Measurements from ENCODE around the gene PLCB3. TPM values are rescaled to one million over a fixed set of nuclear protein-coding genes. Genes with fewer than 3 reads are reported as not detected.

The PLCB3 gene
- total RNA-seq, 2 donors = 20.0 to 28.0 TPM

DNA sequence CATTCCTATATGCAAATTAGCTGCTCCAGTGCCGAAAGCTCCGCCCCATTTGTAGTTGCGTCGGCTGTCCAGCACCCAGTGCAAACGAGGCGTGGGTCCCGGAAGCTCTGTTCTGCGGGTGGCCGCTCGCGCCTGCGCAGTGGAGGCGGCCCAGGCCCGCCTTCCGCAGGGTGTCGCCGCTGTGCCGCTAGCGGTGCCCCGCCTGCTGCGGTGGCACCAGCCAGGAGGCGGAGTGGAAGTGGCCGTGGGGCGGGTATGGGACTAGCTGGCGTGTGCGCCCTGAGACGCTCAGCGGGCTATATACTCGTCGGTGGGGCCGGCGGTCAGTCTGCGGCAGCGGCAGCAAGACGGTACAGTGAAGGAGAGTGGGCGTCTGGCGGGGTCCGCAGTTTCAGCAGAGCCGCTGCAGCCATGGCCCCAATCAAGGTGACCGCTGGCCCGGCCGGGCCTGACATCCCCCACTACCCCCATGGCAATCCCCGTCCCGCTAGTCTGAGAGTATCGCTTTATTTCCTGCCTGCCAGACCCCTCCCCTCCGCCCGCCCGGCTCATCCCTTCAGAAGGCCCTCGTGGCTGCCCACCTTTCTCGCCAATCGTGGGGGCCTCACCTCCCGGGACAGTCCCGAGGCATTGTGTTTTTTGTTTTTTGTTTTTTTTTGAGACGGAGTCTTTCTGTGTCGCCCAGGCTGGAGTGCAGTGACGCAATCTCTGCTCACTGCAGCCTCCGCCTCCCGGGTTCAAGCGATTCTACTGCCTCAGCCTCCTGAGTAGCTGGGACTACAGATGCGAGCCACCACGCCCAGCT, 66.8 kb downstream of the PLCB3 start, which contains the start of gene PRDX5:
Gene PRDX5 (plus strand): TSS at position 161 of the 805 bp plus-strand sequence. CDS start 95 bp downstream, at position 256.

Small RNAs within 50 kb of the gene (small RNA-seq; reads per million reads assigned to genes)
- 0 reads per million in 2 donors for gene RF00019

Other genes starting within 250 kb of the PLCB3 start
- gene FLRT1, start 215.6 kb upstream of the PLCB3 start, total RNA-seq = not detected
- gene MACROD1, start 85.4 kb upstream of the PLCB3 start, total RNA-seq = 10 to 100 TPM; 20.0 to 23.3 TPM
- 100 to 1,000 TPM; 176 to 357 TPM for gene STIP1, start 65.4 kb upstream of the PLCB3 start, total RNA-seq
- gene FERMT3, start 44.8 kb upstream of the PLCB3 start, total RNA-seq = 10 to 100 TPM; 31.6 to 41.3 TPM
- gene TRPT1, start 25.3 kb upstream of the PLCB3 start, total RNA-seq = 10 to 100 TPM; 21.0 to 33.0 TPM
- 10 to 100 TPM; 64.0 to 75.3 TPM for gene NUDT22, start 25.3 kb upstream of the PLCB3 start, total RNA-seq
- 10 to 100 TPM in 1 of 2 donors, 1 to 10 TPM in 1; 4.3 to 11.4 TPM for gene DNAJC4, start 21.0 kb upstream of the PLCB3 start, total RNA-seq
- gene VEGFB, start 16.9 kb upstream of the PLCB3 start, total RNA-seq = 10 to 100 TPM; 42.6 to 57.1 TPM
- 10 to 100 TPM; 28.2 to 57.3 TPM for gene FKBP2, start 10.4 kb upstream of the PLCB3 start, total RNA-seq
- gene PPP1R14B, start 4.6 kb upstream of the PLCB3 start, total RNA-seq = 100 to 1,000 TPM in 1 of 2 donors, 10 to 100 TPM in 1; 66.8 to 144 TPM
- gene BAD, start 33.1 kb downstream of the PLCB3 start, total RNA-seq = 10 to 100 TPM; 60.6 to 69.5 TPM
- gene GPR137, start 34.3 kb downstream of the PLCB3 start, total RNA-seq = 10 to 100 TPM; 16.0 to 21.7 TPM
- gene KCNK4, start 39.8 kb downstream of the PLCB3 start, total RNA-seq = under 1 TPM in 1 of 2 donors, not detected in 1; 0.34 TPM
- under 1 TPM; 0.34 to 0.67 TPM for gene CATSPERZ, start 48.8 kb downstream of the PLCB3 start, total RNA-seq
- 10 to 100 TPM; 29.9 to 37.6 TPM for gene ESRRA, start 54.0 kb downstream of the PLCB3 start, total RNA-seq
- 100 to 1,000 TPM; 121 to 195 TPM for gene TRMT112, start 66.0 kb downstream of the PLCB3 start, total RNA-seq
- gene PRDX5, start 66.6 kb downstream of the PLCB3 start, total RNA-seq = 100 to 1,000 TPM; 128 to 150 TPM
- gene CCDC88B, start 88.7 kb downstream of the PLCB3 start, total RNA-seq = 1 to 10 TPM; 2.1 to 2.7 TPM
- gene RPS6KA4, start 107.6 kb downstream of the PLCB3 start, total RNA-seq = 10 to 100 TPM; 48.6 to 50.2 TPM